Liver (tissue), 3 donors: ENCODE measurements around the gene ZFYVE27.

Experiments used
- EGR1 ChIP-seq, 2 donors: IDR thresholded peaks; 2 replicates each; pipeline ENCODE4 v1.6.1; 2016 to 2018; ENCODE audit warnings: antibody characterized with exemption in 2 of 2, low read depth in 2 of 2
- FOXA1 ChIP-seq: IDR thresholded peaks from 2 replicates; pipeline ENCODE4 v1.6.1; 2016; ENCODE audit warnings: antibody characterized with exemption
- REST ChIP-seq: IDR thresholded peaks from 2 replicates; pipeline ENCODE4 v1.6.1; 2016; ENCODE audit warnings: antibody characterized with exemption, mild to moderate bottlenecking
- YY1 ChIP-seq: IDR thresholded peaks from 2 replicates; pipeline ENCODE4 v1.6.1; 2016; ENCODE audit warnings: antibody characterized with exemption, mild to moderate bottlenecking
- TF ChIP-seq, protein P1 (sequence below): fragments of 150-350 bp; IDR thresholded peaks from 2 replicates; pipeline ENCODE4 v1.5.1; 2017; ENCODE audit warnings: improper control_type of control experiment, low read depth, low read length; ENCODE audit not compliant: missing input control
- TF ChIP-seq, protein P2 (sequence below): IDR thresholded peaks from 2 replicates; pipeline ENCODE4 v1.6.1; 2016; ENCODE audit warnings: antibody characterized with exemption
- donor health status: healthy.
- donor health status: healthy.

DNA sequence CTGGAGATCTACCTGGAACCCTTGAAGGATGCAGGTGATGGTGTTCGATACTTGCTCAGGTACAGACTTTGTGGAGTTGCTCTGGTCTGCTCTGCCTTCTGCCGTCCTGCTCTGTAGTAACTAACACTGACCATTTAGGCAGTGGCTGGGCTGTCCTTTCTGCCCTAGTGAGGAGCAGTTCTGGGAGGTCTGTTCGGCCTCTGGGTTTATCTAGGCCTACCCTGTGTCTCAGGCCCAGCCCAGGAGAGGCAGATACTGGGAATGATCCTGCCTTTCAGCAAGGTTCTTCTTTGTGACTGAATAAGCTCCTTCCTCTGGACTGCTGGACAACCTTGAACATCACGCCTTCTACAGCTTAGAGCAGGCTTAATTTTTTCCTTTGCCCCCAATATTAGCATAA, 1.7 kb downstream of the ZFYVE27 start:
- TF ChIP-seq, protein P1, sequence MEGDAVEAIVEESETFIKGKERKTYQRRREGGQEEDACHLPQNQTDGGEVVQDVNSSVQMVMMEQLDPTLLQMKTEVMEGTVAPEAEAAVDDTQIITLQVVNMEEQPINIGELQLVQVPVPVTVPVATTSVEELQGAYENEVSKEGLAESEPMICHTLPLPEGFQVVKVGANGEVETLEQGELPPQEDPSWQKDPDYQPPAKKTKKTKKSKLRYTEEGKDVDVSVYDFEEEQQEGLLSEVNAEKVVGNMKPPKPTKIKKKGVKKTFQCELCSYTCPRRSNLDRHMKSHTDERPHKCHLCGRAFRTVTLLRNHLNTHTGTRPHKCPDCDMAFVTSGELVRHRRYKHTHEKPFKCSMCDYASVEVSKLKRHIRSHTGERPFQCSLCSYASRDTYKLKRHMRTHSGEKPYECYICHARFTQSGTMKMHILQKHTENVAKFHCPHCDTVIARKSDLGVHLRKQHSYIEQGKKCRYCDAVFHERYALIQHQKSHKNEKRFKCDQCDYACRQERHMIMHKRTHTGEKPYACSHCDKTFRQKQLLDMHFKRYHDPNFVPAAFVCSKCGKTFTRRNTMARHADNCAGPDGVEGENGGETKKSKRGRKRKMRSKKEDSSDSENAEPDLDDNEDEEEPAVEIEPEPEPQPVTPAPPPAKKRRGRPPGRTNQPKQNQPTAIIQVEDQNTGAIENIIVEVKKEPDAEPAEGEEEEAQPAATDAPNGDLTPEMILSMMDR: no peak
- no peak for TF ChIP-seq EGR1 (IDR thresholded peaks at IDR 0.05; ENCODE audit: low read depth in 2 of 2)
- no peak for TF ChIP-seq YY1
- TF ChIP-seq REST: no peak
- TF ChIP-seq, protein P2, sequence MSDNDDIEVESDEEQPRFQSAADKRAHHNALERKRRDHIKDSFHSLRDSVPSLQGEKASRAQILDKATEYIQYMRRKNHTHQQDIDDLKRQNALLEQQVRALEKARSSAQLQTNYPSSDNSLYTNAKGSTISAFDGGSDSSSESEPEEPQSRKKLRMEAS: no peak
- no peak for TF ChIP-seq FOXA1
